OCI-M1 (cell line): ENCODE results near the gene ADK.
"Not testable (repeated sequence)": the region's sequence is repeated elsewhere in the genome, so short reads cannot be mapped to it uniquely, and the experiment has no call there.

Source experiments
- DNase-seq: peaks from one replicate; lab custom pipeline; 2025; lab: John Stamatoyannopoulos, UW

ADK gene

DNA sequence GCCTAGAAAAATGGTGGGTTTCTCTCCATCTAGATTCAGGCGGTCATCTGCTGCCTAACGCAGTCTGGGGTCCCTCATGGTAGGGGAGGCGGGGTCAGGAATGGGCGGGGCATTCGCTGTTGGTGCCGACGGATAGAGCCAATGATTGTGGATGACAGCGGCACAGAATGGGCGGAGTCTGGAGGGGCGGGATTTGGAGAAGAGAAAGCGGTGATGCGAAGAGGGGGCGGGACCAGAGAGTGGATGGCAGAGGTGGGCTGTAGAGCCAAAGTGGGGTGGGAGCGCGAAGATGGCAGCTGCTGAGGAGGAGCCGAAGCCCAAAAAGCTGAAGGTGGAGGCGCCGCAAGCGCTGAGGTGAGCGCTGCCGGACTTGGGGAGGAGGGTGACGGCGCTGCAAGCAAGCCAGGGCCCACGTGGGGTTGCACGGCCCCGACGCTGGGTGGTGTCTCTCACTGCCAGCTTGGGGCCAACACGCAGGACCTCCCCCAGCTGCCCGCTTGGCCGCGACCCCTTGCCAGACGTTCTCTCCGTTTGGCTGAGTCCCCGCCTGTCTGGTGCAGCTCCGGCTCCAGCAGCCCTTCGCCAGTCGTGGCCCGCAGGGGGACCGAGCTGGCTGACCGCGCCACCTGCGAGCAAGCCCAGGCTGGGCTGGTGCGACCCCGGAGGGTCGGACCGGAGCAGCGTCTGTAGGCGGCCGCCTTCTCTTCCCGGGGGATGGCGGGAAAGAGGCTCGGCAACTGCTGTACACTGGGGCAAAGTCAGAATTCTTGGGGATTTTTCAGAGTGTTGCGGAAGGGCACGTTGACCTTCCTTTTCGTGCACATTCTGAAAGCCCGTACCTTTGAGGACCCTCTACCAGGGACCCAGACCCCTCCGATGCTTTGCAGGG, at the start of gene ADK:
Gene ADK (plus strand): TSS at position 232 of the 889 bp plus-strand sequence. CDS start 58 bp downstream, at position 290.
- peak; percentile 99 for DNase-seq

DNA sequence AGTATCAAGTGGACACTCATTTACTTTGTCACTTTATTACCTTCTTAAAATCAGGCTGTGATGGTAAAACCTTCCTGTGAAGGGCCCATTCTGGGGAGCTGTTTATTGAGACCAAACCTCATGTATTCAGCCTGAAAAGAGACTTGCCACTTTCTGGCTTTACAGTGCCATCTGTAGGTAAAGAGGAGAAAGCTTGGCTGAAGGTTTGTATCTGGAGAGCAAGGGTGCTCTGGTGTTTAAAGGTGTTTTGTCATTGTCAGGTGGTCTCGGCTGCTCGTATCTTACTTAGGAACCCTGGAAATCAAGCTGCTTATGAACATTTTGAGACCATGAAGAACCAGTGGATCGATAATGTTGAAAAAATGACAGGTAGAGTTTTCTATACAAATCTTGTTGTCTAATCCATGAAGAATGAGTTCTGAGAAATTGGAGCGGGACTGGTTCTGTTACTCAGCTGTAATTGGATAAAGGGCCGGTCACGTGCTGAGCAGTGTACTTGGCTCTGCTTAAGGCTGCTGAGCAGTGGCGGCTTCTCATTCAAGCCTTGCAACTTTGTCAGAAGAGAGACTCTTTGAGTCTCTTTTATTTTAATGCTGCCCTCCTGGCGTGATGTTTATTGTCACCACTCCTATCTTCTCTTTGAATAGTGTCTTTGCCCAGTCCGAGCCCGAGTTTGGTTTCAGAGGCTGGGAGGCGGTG, 47.3 kb upstream of the ADK start:
- peak; percentile 58 for DNase-seq

- DNase-seq = no peak
Observed at GRCh38 chr10:74104480-74104879, 46.5 kb upstream of the ADK start.

DNA sequence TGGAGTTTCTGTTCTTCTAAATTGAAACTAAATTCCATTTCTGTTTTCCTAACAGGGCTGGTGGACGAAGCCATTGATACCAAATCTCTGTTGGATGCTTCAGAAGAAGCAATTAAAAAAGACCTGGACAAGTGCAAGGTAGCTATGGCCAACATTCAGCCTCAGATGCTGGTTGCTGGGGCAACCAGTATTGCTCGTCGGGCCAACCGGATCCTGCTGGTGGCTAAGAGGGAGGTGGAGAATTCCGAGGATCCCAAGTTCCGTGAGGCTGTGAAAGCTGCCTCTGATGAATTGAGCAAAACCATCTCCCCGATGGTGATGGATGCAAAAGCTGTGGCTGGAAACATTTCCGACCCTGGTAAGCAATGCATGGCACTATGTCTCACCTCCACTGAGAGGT, 46.0 kb upstream of the ADK start:
- no peak for DNase-seq

DNA sequence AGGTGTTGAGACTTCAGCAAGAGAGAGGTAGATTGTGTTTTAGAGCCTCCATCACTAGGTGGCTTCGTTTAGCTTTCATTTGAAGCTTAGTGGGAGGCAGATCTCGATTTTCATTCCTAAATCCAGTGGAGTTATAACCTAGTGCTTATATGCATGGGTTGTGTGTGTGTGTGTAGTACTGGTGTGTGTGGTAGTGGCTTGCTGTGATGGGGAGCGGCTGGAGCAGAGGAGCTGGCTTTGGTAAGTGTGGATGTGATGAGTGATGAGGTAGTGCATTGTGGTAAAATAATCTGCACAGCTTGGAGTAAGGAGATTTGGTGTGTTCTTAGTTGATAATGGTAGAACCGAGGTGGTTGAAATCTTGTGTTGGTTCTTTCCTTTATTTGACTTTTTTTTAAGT, 43.6 kb upstream of the ADK start:
- DNase-seq = no peak

GRCh38 chr10:74109452-74109851, 41.6 kb upstream of the ADK start:
- no peak for DNase-seq

DNA sequence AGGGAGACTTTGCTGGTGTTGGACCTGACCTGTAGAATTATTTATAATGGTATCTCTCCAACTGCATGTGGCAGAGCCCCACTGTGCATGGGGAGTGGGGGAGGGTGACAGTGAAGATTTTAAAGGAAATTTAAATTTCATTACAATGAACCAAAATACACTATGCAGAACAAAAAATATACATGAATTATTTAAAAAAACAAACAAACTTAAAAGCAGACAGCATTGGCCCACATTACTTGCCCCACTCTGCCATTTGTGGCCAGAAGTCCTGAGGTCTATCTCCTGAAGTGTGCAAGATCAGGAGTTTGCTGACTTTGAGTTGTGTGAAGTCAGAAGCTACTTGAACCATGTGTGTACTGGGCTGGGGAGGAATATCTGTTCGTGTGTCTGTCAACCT, 40.9 kb upstream of the ADK start:
- DNase-seq = no peak

GRCh38 chr10:74111799-74112198, 39.2 kb upstream of the ADK start:
- no peak for DNase-seq

GRCh38 chr10:74113546-74113945, 37.5 kb upstream of the ADK start:
- DNase-seq = no peak

DNA sequence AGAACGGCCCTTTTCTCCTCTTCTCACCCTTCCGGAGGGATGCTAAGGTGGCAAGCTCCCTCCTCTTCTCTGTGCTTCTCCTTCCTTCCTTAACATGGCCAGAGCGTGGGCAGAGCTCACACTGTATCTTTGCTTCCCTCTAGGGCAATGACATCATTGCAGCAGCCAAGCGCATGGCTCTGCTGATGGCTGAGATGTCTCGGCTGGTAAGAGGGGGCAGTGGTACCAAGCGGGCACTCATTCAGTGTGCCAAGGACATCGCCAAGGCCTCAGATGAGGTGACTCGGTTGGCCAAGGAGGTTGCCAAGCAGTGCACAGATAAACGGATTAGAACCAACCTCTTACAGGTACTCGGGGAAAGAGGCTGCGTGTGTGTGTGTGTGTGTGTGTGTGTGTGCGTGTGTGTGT, 37.0 kb upstream of the ADK start:
- no peak for DNase-seq

- no peak for DNase-seq
Observed at GRCh38 chr10:74117738-74118137, 33.3 kb upstream of the ADK start.

- no peak for DNase-seq
Observed at GRCh38 chr10:74118804-74119203, 32.2 kb upstream of the ADK start.

DNA sequence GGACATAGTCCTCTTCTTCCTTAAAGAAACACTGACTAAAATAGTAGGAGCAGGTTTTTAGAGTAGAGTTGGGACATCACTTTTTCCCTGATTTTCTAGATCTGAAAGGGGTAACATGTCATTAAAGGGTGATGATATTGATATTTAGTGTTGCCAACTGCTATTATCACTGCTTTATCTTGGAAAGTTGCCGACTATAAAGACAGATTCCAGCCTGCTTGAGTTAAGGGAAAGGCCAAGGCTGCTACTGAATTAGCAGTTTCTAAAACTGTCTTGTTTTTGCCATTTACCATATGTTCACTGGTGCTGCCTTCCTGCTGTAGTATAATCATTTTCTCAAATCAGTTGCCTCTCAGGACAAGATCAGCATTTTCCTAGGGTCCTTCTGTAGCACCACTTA, 30.1 kb upstream of the ADK start:
- DNase-seq = no peak

GRCh38 chr10:74121368-74121767, 29.7 kb upstream of the ADK start:
- no peak for DNase-seq

DNA sequence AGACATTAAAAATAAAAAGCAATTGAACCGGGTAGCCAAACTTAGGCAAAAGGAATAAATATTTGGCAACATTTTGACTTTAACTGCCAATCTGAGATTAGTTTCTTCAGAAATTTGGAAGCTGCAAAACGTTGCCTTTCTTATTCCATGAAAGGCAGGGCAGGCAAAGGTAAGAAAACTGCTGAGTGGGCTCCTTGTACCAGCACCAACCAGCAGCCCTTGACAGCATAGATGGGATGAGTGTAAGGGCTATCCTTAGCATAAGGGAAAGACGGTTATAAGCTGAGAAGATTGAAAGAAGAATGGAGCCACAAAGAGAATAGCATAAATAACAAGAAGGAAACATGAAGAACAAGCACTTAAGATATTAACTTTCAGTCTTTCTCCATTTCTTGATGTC, 29.0 kb upstream of the ADK start:
- no peak for DNase-seq

DNA sequence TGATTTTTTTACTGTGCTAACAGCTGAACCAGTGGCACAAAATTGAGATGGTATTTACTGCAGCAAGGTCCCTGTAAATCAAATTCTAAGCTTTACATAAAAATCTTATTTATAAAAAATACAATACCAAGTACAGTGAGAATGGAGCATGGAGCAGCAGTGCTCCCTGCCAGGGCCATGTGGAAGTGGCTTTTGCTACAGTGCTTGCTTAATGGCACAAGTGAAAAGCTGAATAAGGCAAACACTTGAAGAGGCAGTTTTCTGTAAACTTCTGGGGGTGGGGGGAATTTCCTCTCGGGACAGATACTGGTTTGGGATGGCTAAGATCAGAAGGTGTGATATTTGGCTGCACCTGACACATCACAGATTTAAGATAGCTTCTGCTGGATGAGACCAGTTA, 27.9 kb upstream of the ADK start:
- DNase-seq = no peak

- no peak for DNase-seq
Observed at GRCh38 chr10:74133923-74134820, 16.8 kb upstream of the ADK start.

DNA sequence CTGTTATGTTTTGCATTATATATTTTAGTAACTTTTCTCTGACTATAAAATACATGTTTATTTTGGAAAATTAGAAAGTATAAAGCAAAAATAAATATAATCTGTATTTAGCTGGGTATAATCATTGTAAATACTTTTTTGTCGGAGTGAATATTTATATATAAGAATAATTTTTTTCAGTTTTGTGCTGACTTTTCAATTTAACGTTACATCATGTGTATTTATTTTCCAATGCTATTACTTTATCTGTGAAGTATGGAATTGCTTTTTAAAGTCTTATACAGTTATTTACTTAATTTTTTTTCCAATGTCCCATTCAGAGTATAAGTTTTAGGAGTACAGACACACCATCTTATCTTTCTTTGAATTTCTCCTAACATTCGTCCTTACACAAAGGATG, 15.6 kb upstream of the ADK start:
- DNase-seq = no peak

DNA sequence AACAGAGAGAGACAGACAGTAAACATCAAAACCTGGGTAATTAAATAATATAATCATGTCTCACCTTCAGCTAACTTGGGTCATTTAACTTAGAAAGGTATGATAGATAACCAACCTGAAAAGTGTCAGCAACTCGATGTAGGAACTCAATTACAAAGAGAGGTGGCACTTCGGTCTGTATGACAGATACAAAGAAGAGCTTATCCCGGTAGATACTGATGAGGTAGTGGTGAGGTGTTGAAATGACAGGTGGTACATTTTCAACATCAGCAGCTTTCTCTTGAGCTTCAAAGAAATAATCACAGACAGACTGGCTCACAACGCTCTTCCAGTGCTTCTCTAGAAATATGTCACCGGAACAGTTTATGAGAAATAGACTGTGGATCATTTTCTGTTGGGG, 13.0 kb upstream of the ADK start:
- DNase-seq = no peak

DNA sequence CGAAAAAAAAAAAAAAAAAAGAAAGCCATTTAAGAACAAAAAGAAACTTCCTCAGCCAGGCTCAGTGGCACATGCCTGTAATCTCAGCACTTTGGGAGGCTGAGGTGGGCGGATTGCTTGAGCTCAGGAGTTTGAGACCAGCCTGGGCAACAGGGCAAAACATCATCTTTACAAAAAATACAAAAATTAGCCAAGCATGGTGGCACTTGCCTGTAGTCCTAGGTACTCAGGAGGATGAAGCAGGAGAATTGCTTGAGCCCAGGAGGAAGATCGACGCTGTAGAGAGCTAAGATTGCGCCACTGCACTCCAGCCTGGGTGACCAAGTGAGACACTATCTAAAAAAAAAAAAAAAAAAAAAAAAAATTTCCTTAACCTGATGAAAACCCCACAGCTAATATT, 12.4 kb upstream of the ADK start:
- DNase-seq = not testable (repeated sequence)

DNA sequence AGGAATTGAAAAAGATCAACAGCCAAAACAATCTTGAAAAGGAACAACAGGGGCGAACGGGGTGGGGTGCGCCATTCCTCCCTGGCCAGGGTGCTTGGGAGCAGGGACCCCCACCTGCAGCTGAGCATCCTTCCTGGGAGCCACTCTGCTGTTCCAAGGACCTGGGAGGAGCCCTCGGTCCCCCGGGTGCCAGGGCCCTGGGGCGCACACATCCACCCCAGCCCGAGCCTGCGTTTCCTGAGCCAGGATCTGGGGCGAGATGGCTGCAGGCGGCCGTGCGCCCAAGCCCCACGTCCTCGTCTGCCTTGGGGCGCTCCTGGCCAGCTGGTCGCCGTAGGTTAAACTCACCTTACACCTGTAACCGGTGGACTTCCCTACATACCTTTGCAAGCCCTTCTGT, 11.0 kb upstream of the ADK start:
- no peak for DNase-seq

DNA sequence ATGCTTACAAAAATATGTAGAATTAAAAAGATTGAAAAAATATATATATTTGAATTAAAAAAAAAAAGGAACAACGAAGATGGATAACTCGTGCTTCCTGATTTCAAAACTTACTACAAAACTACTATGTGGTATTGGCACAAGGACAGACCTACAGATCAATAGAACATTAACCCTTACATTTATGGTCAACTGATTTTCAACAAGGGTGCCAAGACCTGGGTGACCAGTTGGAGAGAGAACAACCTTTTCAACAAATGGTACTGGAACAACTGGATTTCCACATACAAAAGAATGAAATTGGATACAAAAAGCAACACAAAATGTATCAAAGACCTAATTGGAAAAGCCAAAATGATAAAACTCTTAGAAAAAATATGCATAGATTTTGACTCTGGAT, 10.5 kb upstream of the ADK start:
- no peak for DNase-seq
